Large intestine (tissue), 3 donors: ENCODE results near the gene CNIH4. TPM values are rescaled to one million over a fixed set of nuclear protein-coding genes. Genes with fewer than 3 reads are reported as not detected.
"Not testable (repeated sequence)": the region's sequence is repeated elsewhere in the genome, so short reads cannot be mapped to it uniquely, and the experiment has no call there.

Source experiments
- DNase-seq, 2 donors: peaks; one replicate each; pipeline versions ENCODE4 v3.0.0 to v3.0.0-alpha.2; 2013
- H3K27ac ChIP-seq: one replicate; pipeline ENCODE4 v1.5.1; 2013; ENCODE audit warnings: low read length
- H3K27me3 ChIP-seq: 2 replicates; pipeline ENCODE4 v1.6.1; 2013; ENCODE audit warnings: low read length; ENCODE audit not compliant: control insufficient read depth, insufficient read depth
- H3K36me3 ChIP-seq: 2 replicates; pipeline ENCODE4 v1.6.1; 2013; ENCODE audit warnings: low read length; ENCODE audit not compliant: control insufficient read depth, insufficient read depth
- H3K4me1 ChIP-seq: one replicate; pipeline ENCODE4 v1.6.1; 2013; ENCODE audit warnings: low read length; ENCODE audit not compliant: control insufficient read depth, insufficient read depth
- H3K4me3 ChIP-seq: one replicate; pipeline ENCODE4 v1.5.1; 2013; ENCODE audit warnings: low read length
- H3K9me3 ChIP-seq: one replicate; pipeline ENCODE4 v1.6.1; 2013; ENCODE audit warnings: mild to moderate bottlenecking, low read depth, low read length, moderate library complexity; ENCODE audit not compliant: control insufficient read depth
- WGBS: methylation state at CpG from one replicate; pipeline ENCODE4 v1.1.5; 2013; ENCODE audit warnings: low lambda C conversion rate; ENCODE audit not compliant: insufficient coverage; 5-methylcytosine and 5-hydroxymethylcytosine counted together
- polyA plus RNA-seq: library from polyadenylated mRNA; unstranded; fragments of 120-200 nt; gene quantifications from one replicate; pipeline ENCODE4 v1.2.1, GENCODE V29; 2013

Gene CNIH4
- polyA plus RNA-seq, 1 donor: 50.0 TPM

DNA sequence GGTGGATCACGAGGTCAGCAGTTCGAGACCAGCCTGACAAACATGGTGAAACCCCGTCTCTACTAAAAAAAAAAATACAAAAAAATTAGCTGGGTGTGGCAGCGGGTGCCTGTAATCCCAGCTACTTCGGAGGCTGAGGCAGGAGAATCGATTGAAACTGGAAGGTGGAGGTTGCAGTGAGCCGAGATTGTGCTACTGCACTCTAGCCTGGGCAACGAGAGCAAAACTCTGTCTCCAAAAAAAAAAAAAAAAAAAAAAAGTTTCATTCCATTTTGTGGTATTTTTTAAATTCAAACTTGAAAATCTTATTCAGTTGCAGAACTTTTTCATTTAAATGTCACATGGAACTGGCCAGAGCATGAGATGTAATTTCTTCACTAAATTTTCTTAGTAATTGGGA, 70.2 kb downstream of the CNIH4 start:
- not testable (repeated sequence) for H3K27me3 ChIP-seq, H3K9me3 ChIP-seq, DNase-seq, H3K27ac ChIP-seq, H3K4me3 ChIP-seq, H3K4me1 ChIP-seq
- WGBS: 95% methylated on average over 3 of the region's 8 CpGs
- H3K36me3 ChIP-seq: peaks cover 46% of the 10 kb centered on the region

DNA sequence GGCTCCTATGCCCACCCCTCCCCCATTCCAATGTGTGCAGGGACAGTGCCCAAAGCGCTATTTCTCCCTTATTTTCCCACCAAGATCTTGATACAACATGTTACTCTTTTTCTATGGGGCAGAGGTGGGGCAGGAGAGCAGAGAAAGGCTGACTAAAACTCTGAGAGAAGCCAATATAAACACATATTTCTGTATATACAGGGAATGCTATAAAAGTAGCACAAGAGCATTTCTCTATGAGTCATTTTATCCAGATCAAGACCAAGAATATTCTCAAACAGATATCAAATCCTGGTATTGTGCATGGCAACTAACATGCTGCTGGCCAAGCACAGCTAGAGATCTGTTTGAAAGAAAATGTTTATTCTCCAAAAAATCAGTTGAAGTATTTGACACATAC, 70.7 kb downstream of the CNIH4 start:
- whole genome bisulfite sequencing: no CpG with 5 or more reads among the region's 1 CpG

DNA sequence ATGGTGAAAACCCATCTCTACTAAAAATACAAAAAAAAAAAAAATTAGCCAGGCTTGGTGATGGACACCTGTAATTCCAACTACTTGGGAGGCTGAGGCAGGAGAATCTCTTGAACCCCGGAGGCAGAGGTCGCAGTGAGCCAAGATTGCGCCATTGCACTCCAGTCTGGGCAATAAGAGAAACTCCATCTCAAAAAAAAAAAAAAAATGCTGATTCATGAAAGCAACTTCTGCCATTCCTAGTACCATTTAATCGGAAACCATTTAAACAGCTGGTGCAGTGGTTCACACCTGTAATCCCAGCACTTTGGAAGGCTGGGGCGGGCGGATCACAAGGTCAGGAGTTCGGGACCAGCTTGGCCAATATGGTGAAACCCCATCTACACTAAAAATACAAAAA, 72.0 kb downstream of the CNIH4 start:
- not testable (repeated sequence) for H3K4me1 ChIP-seq, H3K9me3 ChIP-seq, H3K27ac ChIP-seq, H3K27me3 ChIP-seq, DNase-seq, H3K4me3 ChIP-seq
- peaks cover 29% of the 10 kb centered on the region for H3K36me3 ChIP-seq
- WGBS: 100% methylated on average over 2 of the region's 7 CpGs

More for the DNA sequence above, 70.7 kb downstream of the CNIH4 start:
- Histone ChIP-seq H3K27me3 (no peaks in the 10 kb centered on the region), H3K36me3 (peaks cover 41% of the 10 kb centered on the region), H3K27ac (no peak overlapping the region), H3K4me3 (no peak overlapping the region), H3K9me3 (no peaks in the 10 kb centered on the region), H3K4me1 (peaks cover 4% of the 10 kb centered on the region)
- DNase-seq: no peak

Other genes with a start within 250 kb of the CNIH4 start
- gene FBXO28, start 242.8 kb upstream of the CNIH4 start, polyA plus RNA-seq: 24.9 TPM
- 37.6 TPM for gene DEGS1, start 173.6 kb upstream of the CNIH4 start, polyA plus RNA-seq
- 26.8 TPM for gene NVL, start 26.7 kb upstream of the CNIH4 start, polyA plus RNA-seq
- 59.5 TPM for gene WDR26, start 77.9 kb downstream of the CNIH4 start, polyA plus RNA-seq